Osteocyte (in vitro differentiated cells): ENCODE measurements around the gene NENF. TPM values are rescaled to one million over a fixed set of nuclear protein-coding genes. Genes with fewer than 3 reads are reported as not detected.

Experiments
- DNase-seq: peaks from one replicate; pipeline ENCODE4 v3.0.0; 2021; ENCODE audit warnings: mixed read lengths; ENCODE audit not compliant: unreplicated experiment; ENCODE audit errors: extremely low spot score
- H3K27ac Mint-ChIP-seq: one replicate; pipeline ENCODE4 v1.8.0; 2021; ENCODE audit warnings: mild to moderate bottlenecking, mixed read lengths; ENCODE audit not compliant: unreplicated experiment
- H3K27me3 Mint-ChIP-seq: one replicate; pipeline ENCODE4 v1.8.0; 2021; ENCODE audit warnings: mixed read lengths; ENCODE audit not compliant: unreplicated experiment
- H3K36me3 Mint-ChIP-seq: one replicate; pipeline ENCODE4 v1.8.0; 2021; ENCODE audit warnings: mixed read lengths; ENCODE audit not compliant: unreplicated experiment
- H3K4me1 Mint-ChIP-seq: one replicate; pipeline ENCODE4 v1.8.0; 2021; ENCODE audit warnings: mixed read lengths; ENCODE audit not compliant: unreplicated experiment
- H3K4me3 Mint-ChIP-seq: one replicate; pipeline ENCODE4 v1.8.0; 2021; ENCODE audit warnings: mild to moderate bottlenecking, moderate library complexity, mixed read lengths; ENCODE audit not compliant: unreplicated experiment
- H3K9me3 Mint-ChIP-seq: one replicate; pipeline ENCODE4 v1.8.0; 2021; ENCODE audit warnings: mixed read lengths; ENCODE audit not compliant: unreplicated experiment
- CTCF ChIP-seq: fragments of 200-600 bp; sonication (generic); IDR thresholded peaks from 2 replicates; pipeline ENCODE4 v1.5.0; 2021; ENCODE audit warnings: antibody characterized with exemption, mild to moderate bottlenecking, moderate library complexity
- total RNA-seq: library from RNA; stranded (reverse); gene quantifications from 2 replicates; pipeline ENCODE4 v1.2.1, GENCODE V29; 2021

NENF gene
- total RNA-seq, 1 donor from 2014 or later, result 55.9 TPM

- Mint-ChIP-seq H3K27ac (no peak overlapping the region), H3K9me3 (no peaks in the 10 kb centered on the region), H3K4me3 (no peak overlapping the region), H3K36me3 (no peaks in the 10 kb centered on the region), H3K4me1 (peaks cover 13% of the 10 kb centered on the region), H3K27me3 (no peaks in the 10 kb centered on the region)
- DNase-seq, result no peak
- no peak for TF ChIP-seq CTCF
Observed at GRCh38 chr1:212451416-212452322, 18.9 kb downstream of the NENF start.

GRCh38 chr1:212452323-212453155, 19.8 kb downstream of the NENF start:
- TF ChIP-seq CTCF, result no peak
- Mint-ChIP-seq H3K4me1 (peaks cover 13% of the 10 kb centered on the region), H3K27me3 (no peaks in the 10 kb centered on the region), H3K4me3 (no peak overlapping the region), H3K9me3 (no peaks in the 10 kb centered on the region), H3K27ac (peak overlapping the region; percentile 59), H3K36me3 (no peaks in the 10 kb centered on the region)
- DNase-seq, result no peak

GRCh38 chr1:212453156-212453857, 20.6 kb downstream of the NENF start:
- peak overlapping the region; percentile 27 for H3K27ac Mint-ChIP-seq
- DNase-seq, result no peak

GRCh38 chr1:212454741-212455140, 22.0 kb downstream of the NENF start:
- no peak overlapping the region for H3K4me3 Mint-ChIP-seq
- DNase-seq, result no peak
- H3K27ac Mint-ChIP-seq, result no peak overlapping the region
- no peaks in the 10 kb centered on the region for H3K27me3 Mint-ChIP-seq
- peaks cover 13% of the 10 kb centered on the region for H3K4me1 Mint-ChIP-seq
- no peaks in the 10 kb centered on the region for H3K36me3 Mint-ChIP-seq
- H3K9me3 Mint-ChIP-seq, result peaks cover 7% of the 10 kb centered on the region
- no peak for TF ChIP-seq CTCF

More at GRCh38 chr1:212453156-212453857, 20.6 kb downstream of the NENF start:
- Mint-ChIP-seq H3K9me3 (peaks cover 5% of the 10 kb centered on the region), H3K4me1 (peaks cover 13% of the 10 kb centered on the region), H3K4me3 (no peak overlapping the region), H3K27me3 (no peaks in the 10 kb centered on the region), H3K36me3 (no peaks in the 10 kb centered on the region)
- no peak for TF ChIP-seq CTCF
